HG02981 (cell line): Measurements from ENCODE around the gene PLEKHG2.

ENCODE experiments used
- ATAC-seq: cut with Tn5 transposase; IDR thresholded peaks from one replicate; pipeline ENCODE4 v1.9.1; 2021; ENCODE audit warnings: mild to moderate bottlenecking, moderate library complexity; ENCODE audit not compliant: unreplicated experiment

Gene PLEKHG2

GRCh38 chr19:39473443-39473960 lies 61.0 kb downstream of the PLEKHG2 start:
- ATAC-seq: no peak

GRCh38 chr19:39474139-39474620 lies 61.7 kb downstream of the PLEKHG2 start:
- ATAC-seq: no peak

GRCh38 chr19:39475748-39476147 lies 63.3 kb downstream of the PLEKHG2 start:
- no peak for ATAC-seq
